Psoas muscle (tissue), 8 donors: ENCODE measurements around the gene TMEM141. TPM values are rescaled to one million over a fixed set of nuclear protein-coding genes. Genes with fewer than 3 reads are reported as not detected.

ENCODE experiments used
- ATAC-seq, 4 donors: fragments of 200-7000 bp; cut with Tn5 transposase; one replicate each; pipeline ENCODE4 v1.9.1; 2020; ENCODE audit warnings: moderate library complexity in 3 of 4, mild to moderate bottlenecking in 2 of 4
- DNase-seq, 2 donors: peaks; one replicate each; pipeline ENCODE4 v3.0.0-alpha.2; 2020
- H3K27ac ChIP-seq: fragments of 200-600 bp; one replicate; pipeline ENCODE4 v1.8.0; 2022
- H3K27me3 ChIP-seq, 3 donors: fragments of 200-600 bp in 1 of 3; one replicate each; pipeline versions ENCODE4 v1.6.1 to v1.8.0; 2013 to 2022; ENCODE audit warnings: low read length in 2 of 3, mild to moderate bottlenecking in 2 of 3, moderate library complexity in 1 of 3; ENCODE audit not compliant: insufficient read depth in 3 of 3
- H3K36me3 ChIP-seq, 2 donors: fragments of 200-600 bp in 1 of 2; one replicate each; pipeline versions ENCODE4 v1.6.1 to v1.8.0; 2013 to 2022; ENCODE audit warnings: low read depth in 1 of 2, mild to moderate bottlenecking in 1 of 2, moderate library complexity in 1 of 2; ENCODE audit not compliant: insufficient read depth in 1 of 2
- H3K4me1 ChIP-seq: fragments of 200-600 bp; one replicate; pipeline ENCODE4 v1.8.0; 2022
- H3K4me3 ChIP-seq: fragments of 200-600 bp; one replicate; pipeline ENCODE4 v1.8.0; 2022; ENCODE audit warnings: mild to moderate bottlenecking
- H3K9me3 ChIP-seq: fragments of 200-600 bp; one replicate; pipeline ENCODE4 v1.8.0; 2022
- WGBS, 3 donors: extraction: QIAGEN DNeasy Blood & Tissue Kit; methylation state at CpG; one replicate each; pipeline versions ENCODE4 v1.1.6 to v1.1.7; 2013; 5-methylcytosine and 5-hydroxymethylcytosine counted together
- intact Hi-C, 2 donors: fragments of 100-400 bp; cut with DNase I; formaldehyde crosslinking; loops; one replicate each; pipeline versions ENCODE4 v1.11.0 to v1.14.2; 2022
- polyA plus RNA-seq, 3 donors: library from polyadenylated mRNA; stranded (reverse); fragments of 200-250 nt; gene quantifications; one replicate each; pipeline ENCODE4 v1.2.3, GENCODE V29; 2013
- total RNA-seq, 4 donors: library from RNA; stranded (reverse); fragmentation: NEBNext Ultra II Directional in 2 of 4; extraction: Animal tissue kit (Norgen Biotek cat#: 25700) in 2 of 4; gene quantifications; one replicate each; pipeline versions ENCODE4 v1.2.1 to v1.2.4, GENCODE V29; 2021 to 2023
- TF ChIP-seq, protein P1 (sequence below): fragments of 200-600 bp; IDR thresholded peaks from one replicate; pipeline ENCODE4 v1.8.0; 2022; ENCODE audit warnings: antibody characterized with exemption
- donor health status: healthy with polysubstance abuse.
- donor health status: DM: no; HTN: no; CAD: no; lungs with moderate emphysema.
- donor health status: Bipolar disorder and iron deficiency.
- donor health status: healthy.
- donor health status: DM: yes; HTN: yes; CAD: no.
- donor health status: DM: no; HTN: no; CAD: no.
- donor health status: DM: no; HTN: no; CAD: no.
- donor health status: DM: yes; HTN: yes; CAD: no.

The TMEM141 gene
- total and polyA plus RNA-seq, 7 donors, result 32.0 to 89.1 (median 49.1) TPM

DNA sequence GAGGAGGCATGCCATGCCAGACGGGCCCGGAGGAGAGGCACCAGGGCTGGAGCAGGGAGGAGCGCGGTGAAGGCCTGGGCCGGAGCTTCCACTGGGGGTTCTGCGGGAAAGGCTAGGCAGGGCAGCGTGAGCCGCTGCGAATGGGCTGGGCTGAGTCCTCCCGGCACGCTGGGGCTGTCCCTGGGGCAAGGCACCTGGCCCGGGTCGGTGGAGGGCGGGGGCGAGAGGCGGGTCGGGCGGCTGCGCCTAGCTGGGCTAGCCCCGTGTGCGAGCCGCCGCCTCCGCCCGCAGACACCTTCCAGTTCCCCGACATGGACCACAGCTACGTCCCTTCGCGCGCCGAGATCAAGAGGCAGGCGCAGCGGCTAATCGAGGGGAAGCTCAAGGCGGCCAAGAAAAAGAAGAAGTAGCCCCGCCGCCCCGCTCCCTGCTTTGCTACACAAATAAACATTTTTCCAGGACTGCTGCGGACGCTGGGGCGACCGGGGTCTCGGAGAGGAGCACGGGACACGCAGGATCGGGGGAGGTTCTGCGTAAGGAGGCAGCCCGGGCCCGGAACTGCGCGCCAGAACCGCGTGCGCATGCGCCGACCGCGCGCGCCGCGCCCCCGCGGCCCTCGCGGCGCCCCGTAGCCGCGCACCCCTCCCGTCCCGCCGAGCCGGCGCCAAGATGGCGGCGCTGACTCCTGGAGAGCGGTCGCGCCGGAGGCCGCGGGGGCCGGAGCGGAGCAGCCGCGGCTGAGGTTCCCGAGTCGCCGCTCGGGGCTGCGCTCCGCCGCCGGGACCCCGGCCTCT lies 16.3 kb downstream of the TMEM141 start, which contains the start of gene RABL6:
Gene RABL6 (plus strand): TSS at position 668 of the 794 bp plus-strand sequence. CDS start 249 bp downstream, outside the sequence.
- Histone ChIP-seq H3K4me3 (peak within 1 kb of the TSS; percentile 94), H3K4me1 (peaks cover 36% of the 10 kb centered on the region), H3K36me3 (peaks cover 0 to 12% of the 10 kb centered on the region in 2 donors), H3K9me3 (no peaks in the 10 kb centered on the region), H3K27ac (peak within 1 kb of the TSS; percentile 87), H3K27me3 (no peaks in the 10 kb centered on the region)
- DNase-seq (peak; percentile 81 to 90), ATAC-seq (peak; percentile 89 to 95 (median 92))
- TF ChIP-seq, protein P1, sequence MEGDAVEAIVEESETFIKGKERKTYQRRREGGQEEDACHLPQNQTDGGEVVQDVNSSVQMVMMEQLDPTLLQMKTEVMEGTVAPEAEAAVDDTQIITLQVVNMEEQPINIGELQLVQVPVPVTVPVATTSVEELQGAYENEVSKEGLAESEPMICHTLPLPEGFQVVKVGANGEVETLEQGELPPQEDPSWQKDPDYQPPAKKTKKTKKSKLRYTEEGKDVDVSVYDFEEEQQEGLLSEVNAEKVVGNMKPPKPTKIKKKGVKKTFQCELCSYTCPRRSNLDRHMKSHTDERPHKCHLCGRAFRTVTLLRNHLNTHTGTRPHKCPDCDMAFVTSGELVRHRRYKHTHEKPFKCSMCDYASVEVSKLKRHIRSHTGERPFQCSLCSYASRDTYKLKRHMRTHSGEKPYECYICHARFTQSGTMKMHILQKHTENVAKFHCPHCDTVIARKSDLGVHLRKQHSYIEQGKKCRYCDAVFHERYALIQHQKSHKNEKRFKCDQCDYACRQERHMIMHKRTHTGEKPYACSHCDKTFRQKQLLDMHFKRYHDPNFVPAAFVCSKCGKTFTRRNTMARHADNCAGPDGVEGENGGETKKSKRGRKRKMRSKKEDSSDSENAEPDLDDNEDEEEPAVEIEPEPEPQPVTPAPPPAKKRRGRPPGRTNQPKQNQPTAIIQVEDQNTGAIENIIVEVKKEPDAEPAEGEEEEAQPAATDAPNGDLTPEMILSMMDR, result no peak
- intact Hi-C loops, result loop anchor here in 1 of 2 donors (1.0 kb wide), 1 partner anchor 16 kb away; the partner anchor contains the start of gene TMEM141
- WGBS, 3 donors, result 1 to 2% (median 1%) methylated on average over 52 to 96 of the region's 96 CpGs

DNA sequence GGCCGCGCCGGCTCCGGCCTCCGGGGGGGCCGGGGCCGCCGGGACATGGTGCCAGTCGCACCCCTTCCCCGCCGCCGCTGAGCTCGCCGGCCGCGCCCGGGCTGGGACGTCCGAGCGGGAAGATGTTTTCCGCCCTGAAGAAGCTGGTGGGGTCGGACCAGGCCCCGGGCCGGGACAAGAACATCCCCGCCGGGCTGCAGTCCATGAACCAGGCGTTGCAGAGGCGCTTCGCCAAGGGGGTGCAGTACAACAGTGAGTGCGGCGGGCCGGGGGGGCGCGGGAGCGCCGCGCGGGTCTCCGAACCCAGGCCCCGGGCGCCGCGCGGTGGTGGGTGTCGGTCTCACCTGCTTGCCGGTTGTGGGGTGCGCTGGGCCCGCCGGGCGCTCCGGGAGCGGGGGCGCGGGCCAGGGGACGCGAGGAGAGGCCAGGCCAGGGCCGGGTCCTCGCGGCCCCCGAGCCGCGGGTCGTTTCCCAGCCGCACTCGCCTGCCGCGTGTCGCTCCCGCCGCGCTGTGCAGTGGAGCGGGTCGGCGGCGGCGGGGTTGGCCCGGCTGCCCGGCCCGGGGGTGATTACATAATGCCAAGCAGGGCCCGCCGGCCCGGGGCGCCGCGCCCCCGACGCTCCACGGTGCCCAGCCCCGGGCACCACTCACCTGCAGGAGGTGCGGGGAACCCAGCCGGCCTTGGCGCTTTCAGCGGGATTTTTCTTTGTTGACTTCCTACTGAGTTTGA lies 17.1 kb downstream of the TMEM141 start:
- ATAC-seq (peak; percentile 17 to 39 (median 28)), DNase-seq (peak in 1 of 2 donors; percentile 68)
- intact Hi-C loops, result no loop called here

DNA sequence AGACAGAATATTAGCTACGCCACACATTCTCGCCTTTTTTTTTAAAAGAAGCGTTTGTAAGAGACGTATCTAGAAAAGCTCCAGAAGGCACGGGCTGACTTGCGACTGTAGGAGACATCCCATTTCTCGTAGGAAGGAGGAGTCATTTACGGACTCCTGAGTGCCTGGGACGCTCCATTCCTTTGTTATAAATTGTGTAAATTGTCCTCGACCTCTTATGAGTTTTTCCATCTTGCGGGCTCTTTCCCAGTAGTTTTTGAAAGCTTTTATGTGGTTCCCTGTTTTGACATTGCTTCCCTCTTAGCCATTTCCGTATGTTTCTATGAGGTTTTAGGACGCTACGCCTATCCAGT lies 17.6 kb downstream of the TMEM141 start:
- H3K9me3 ChIP-seq, result no peaks in the 10 kb centered on the region
- intact Hi-C loops, result no loop called here
- no peak overlapping the region for H3K27ac ChIP-seq

More for the DNA sequence above, 17.1 kb downstream of the TMEM141 start:
- Histone ChIP-seq H3K27ac (peak overlapping the region; percentile 87), H3K4me1 (peaks cover 36% of the 10 kb centered on the region), H3K27me3 (no peaks in the 10 kb centered on the region), H3K9me3 (no peaks in the 10 kb centered on the region), H3K4me3 (peak overlapping the region; percentile 94), H3K36me3 (peaks cover 0 to 20% of the 10 kb centered on the region in 2 donors)
- TF ChIP-seq, protein P1, result no peak
- WGBS, 3 donors, result 0 to 1% (median 0%) methylated on average over 55 to 93 of the region's 93 CpGs

DNA sequence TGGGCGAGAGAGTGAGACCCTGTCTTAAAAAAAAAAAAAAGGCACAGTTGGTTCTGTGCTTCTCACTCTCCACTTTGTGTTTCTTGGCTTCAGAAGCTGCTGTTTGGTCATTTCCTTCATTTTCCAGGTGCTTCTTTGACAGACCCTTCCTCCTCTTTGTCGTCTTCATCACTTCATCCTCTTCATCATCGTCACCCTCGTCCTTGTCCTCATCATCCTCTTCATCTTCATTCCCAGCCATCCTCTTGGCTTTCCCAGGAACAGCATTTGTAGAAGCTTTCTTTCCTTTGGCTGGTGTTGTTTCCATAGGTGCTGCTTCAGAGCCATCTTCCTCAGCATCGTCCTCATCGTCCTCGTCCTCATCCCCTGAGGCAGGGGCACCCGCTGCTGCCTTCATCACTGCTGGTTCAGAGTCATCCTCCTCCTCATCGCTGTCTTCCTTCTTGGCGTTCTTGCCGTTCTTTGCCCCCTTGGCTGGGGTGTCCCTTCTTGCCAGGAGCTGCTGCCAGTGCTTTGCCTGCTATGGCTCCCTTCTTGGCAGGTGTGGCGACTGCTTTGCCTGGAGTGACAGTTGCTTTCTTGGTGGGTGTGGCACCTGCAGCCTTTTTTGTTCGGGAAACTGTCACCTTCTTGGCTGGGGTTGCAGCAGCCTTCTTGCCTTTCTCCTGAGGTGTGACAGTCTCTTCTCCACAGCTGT lies 23.7 kb downstream of the TMEM141 start:
- Histone ChIP-seq H3K9me3 (no peaks in the 10 kb centered on the region), H3K27me3 (no peaks in the 10 kb centered on the region), H3K27ac (no peak overlapping the region), H3K4me1 (peaks cover 12% of the 10 kb centered on the region), H3K36me3 (peaks cover 0 to 39% of the 10 kb centered on the region in 2 donors), H3K4me3 (no peak overlapping the region)
- no peak for ATAC-seq
- intact Hi-C loops, result no loop called here
- TF ChIP-seq, protein P1, result no peak
- 87 to 94% (median 91%) methylated on average over 13 of the region's 13 CpGs for WGBS, 3 donors
- no peak for DNase-seq

More for the DNA sequence above, 17.6 kb downstream of the TMEM141 start:
- Histone ChIP-seq H3K4me1 (peaks cover 36% of the 10 kb centered on the region), H3K36me3 (peaks cover 0 to 22% of the 10 kb centered on the region in 2 donors), H3K4me3 (peak overlapping the region; percentile 94), H3K27me3 (no peaks in the 10 kb centered on the region)
- TF ChIP-seq, protein P1, result no peak
- no peak for DNase-seq
- no peak for ATAC-seq
- 8 to 12% (median 8%) methylated on average over 14 of the region's 14 CpGs for WGBS, 3 donors
